ENCODE measurements around the gene IL5RA. TPM values are rescaled to one million over a fixed set of nuclear protein-coding genes. Genes with fewer than 3 reads are reported as not detected.
A peak's percentile ranks its signal among the peaks of the same experiment; 100 is the strongest.

Gene IL5RA
- total and polyA plus RNA-seq, 8 donors = under 0.01 to 0.92 (median 0.29) TPM; not detected in 3

GRCh38 chr3:3134750-3135448, 24.7 kb upstream of the IL5RA start:
- Histone ChIP-seq H3K4me3 (no peak overlapping the region), H3K9me3 (no peaks in the 10 kb centered on the region), H3K27ac (no peak overlapping the region), H3K4me1 (peaks cover 0 to 29% (median 14%) of the 10 kb centered on the region in 4 donors), H3K36me3 (peaks cover 14 to 59% (median 49%) of the 10 kb centered on the region in 4 donors), H3K27me3 (no peaks in the 10 kb centered on the region)
- WGBS, 5 donors = 91 to 93% (median 93%) methylated on average over 4 of the region's 4 CpGs
- DNase-seq = no peak
- TF ChIP-seq POLR2A (IDR thresholded peaks at IDR 0.05) = no peak
- TF ChIP-seq EP300 (IDR thresholded peaks at IDR 0.05) = no peak
- intact Hi-C loops (cut with DNase I; ENCODE audit: low total_unique reads) = no loop called here

- 74 to 84% (median 83%) methylated on average over 6 of the region's 6 CpGs for WGBS, 5 donors
- TF ChIP-seq CTCF (IDR thresholded peaks at IDR 0.05) (no peak), POLR2A (IDR thresholded peaks at IDR 0.05) (no peak), EP300 (IDR thresholded peaks at IDR 0.05) (no peak), POLR2AphosphoS5 (IDR thresholded peaks at IDR 0.05) (no peak)
- no peaks in the 10 kb centered on the region for H3K9me3 ChIP-seq
- no peak for DNase-seq
- no peak overlapping the region for H3K4me3 ChIP-seq
- H3K27ac ChIP-seq = no peak overlapping the region
- intact Hi-C loops (cut with DNase I; ENCODE audit: low total_unique reads) = no loop called here
- H3K27me3 ChIP-seq = no peaks in the 10 kb centered on the region
- peaks cover 5 to 43% (median 25%) of the 10 kb centered on the region in 4 donors for H3K4me1 ChIP-seq
- H3K36me3 ChIP-seq = peaks cover 11 to 56% (median 47%) of the 10 kb centered on the region in 4 donors
Measured at GRCh38 chr3:3133500-3133899, 23.3 kb upstream of the IL5RA start.

- TF ChIP-seq CTCF (IDR thresholded peaks at IDR 0.05) (no peak), POLR2A (IDR thresholded peaks at IDR 0.05) (no peak), EP300 (IDR thresholded peaks at IDR 0.05) (no peak), POLR2AphosphoS5 (IDR thresholded peaks at IDR 0.05) (no peak)
- intact Hi-C loops (cut with DNase I; ENCODE audit: low total_unique reads) = no loop called here
- DNase-seq = no peak
- Histone ChIP-seq H3K4me1 (peaks cover 21 to 55% (median 41%) of the 10 kb centered on the region in 4 donors), H3K36me3 (peaks cover 11 to 35% (median 27%) of the 10 kb centered on the region in 4 donors), H3K27ac (no peak overlapping the region), H3K27me3 (no peaks in the 10 kb centered on the region), H3K4me3 (no peak overlapping the region), H3K9me3 (no peaks in the 10 kb centered on the region)
- WGBS, 5 donors = 63 to 75% (median 72%) methylated on average over 5 of the region's 5 CpGs
Measured at GRCh38 chr3:3129579-3129978, 19.4 kb upstream of the IL5RA start.

GRCh38 chr3:3127432-3128010, 17.3 kb upstream of the IL5RA start:
- Histone ChIP-seq H3K9me3 (no peaks in the 10 kb centered on the region), H3K36me3 (peaks cover 11 to 28% (median 26%) of the 10 kb centered on the region in 4 donors), H3K27me3 (no peaks in the 10 kb centered on the region), H3K4me3 (peak overlapping the region; percentile 70 to 93 (median 78)), H3K4me1 (peaks cover 21 to 37% (median 32%) of the 10 kb centered on the region in 4 donors), H3K27ac (peak overlapping the region; percentile 94 to 98 (median 95))
- DNase-seq = peak in 1 of 2 donors; percentile 25
- TF ChIP-seq CTCF (IDR thresholded peaks at IDR 0.05) (no peak), EP300 (IDR thresholded peaks at IDR 0.05) (no peak), POLR2AphosphoS5 (IDR thresholded peaks at IDR 0.05) (no peak), POLR2A (IDR thresholded peaks at IDR 0.05) (no peak)
- 10 to 25% (median 20%) methylated on average over 20 of the region's 20 CpGs for WGBS, 5 donors
- intact Hi-C loops (cut with DNase I; ENCODE audit: low total_unique reads) = no loop called here

Data from stomach (tissue), 9 donors.